ENCODE results near the gene ATRNL1. TPM values are rescaled to one million over a fixed set of nuclear protein-coding genes. Genes with fewer than 3 reads are reported as not detected.

ATRNL1 gene
- total RNA-seq, 1 experiment from 2014 or later = 28.7 TPM

DNA sequence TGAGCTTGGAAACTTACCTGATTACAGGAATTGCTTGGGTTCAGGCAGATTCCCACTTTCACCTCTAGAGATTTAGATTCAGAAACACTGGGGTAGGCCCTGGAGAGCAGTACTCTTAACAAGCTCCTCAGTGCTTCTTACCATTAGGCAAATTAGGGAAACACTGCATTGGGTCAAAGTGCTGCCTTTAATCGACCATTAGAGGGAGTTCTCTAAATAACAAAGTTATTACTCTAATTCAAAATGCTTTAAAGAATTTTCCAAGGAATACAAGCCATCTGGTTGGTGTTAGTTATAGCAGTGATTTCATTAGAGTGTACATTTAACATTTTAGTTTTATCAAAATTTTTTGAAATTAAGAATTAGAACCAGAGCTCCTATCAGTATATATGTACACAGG lies 855.3 kb downstream of the ATRNL1 start:
- H3K27ac Mint-ChIP-seq = no peak overlapping the region
- no peak overlapping the region for H3K4me3 Mint-ChIP-seq
- peaks cover 39% of the 10 kb centered on the region for H3K4me1 Mint-ChIP-seq
- no peaks in the 10 kb centered on the region for H3K9me3 Mint-ChIP-seq
- no peaks in the 10 kb centered on the region for H3K27me3 Mint-ChIP-seq (ENCODE audit: low read depth)
- DNase-seq (ENCODE audit: low spot score) (no peak), ATAC-seq (peak; percentile 94)
- ChIA-PET CTCF (interaction anchor here (0.7 to 2.0 kb wide), 18 partner anchors 8 to 435 kb away, joined by 3 to 8 read pairs (median 3); partner anchors contain the start of gene GFRA1), POLR2A (no interaction called here)
- TF ChIP-seq, protein P1, sequence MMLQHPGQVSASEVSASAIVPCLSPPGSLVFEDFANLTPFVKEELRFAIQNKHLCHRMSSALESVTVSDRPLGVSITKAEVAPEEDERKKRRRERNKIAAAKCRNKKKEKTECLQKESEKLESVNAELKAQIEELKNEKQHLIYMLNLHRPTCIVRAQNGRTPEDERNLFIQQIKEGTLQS (CRISPR knock-in tag; conservative IDR thresholded peaks at IDR 0.05) = no peak
- no peak for TF ChIP-seq CBFB (CRISPR knock-in tag; IDR thresholded peaks at IDR 0.05; ENCODE audit: low read depth)
- no peak for TF ChIP-seq GTF2I (CRISPR knock-in tag; conservative IDR thresholded peaks at IDR 0.05)
- TF ChIP-seq PREB (CRISPR knock-in tag; IDR thresholded peaks at IDR 0.05; ENCODE audit: borderline replicate concordance) = no peak
- no peak for TF ChIP-seq IRF1 (CRISPR knock-in tag; IDR thresholded peaks at IDR 0.05)
- TF ChIP-seq, protein P2, sequence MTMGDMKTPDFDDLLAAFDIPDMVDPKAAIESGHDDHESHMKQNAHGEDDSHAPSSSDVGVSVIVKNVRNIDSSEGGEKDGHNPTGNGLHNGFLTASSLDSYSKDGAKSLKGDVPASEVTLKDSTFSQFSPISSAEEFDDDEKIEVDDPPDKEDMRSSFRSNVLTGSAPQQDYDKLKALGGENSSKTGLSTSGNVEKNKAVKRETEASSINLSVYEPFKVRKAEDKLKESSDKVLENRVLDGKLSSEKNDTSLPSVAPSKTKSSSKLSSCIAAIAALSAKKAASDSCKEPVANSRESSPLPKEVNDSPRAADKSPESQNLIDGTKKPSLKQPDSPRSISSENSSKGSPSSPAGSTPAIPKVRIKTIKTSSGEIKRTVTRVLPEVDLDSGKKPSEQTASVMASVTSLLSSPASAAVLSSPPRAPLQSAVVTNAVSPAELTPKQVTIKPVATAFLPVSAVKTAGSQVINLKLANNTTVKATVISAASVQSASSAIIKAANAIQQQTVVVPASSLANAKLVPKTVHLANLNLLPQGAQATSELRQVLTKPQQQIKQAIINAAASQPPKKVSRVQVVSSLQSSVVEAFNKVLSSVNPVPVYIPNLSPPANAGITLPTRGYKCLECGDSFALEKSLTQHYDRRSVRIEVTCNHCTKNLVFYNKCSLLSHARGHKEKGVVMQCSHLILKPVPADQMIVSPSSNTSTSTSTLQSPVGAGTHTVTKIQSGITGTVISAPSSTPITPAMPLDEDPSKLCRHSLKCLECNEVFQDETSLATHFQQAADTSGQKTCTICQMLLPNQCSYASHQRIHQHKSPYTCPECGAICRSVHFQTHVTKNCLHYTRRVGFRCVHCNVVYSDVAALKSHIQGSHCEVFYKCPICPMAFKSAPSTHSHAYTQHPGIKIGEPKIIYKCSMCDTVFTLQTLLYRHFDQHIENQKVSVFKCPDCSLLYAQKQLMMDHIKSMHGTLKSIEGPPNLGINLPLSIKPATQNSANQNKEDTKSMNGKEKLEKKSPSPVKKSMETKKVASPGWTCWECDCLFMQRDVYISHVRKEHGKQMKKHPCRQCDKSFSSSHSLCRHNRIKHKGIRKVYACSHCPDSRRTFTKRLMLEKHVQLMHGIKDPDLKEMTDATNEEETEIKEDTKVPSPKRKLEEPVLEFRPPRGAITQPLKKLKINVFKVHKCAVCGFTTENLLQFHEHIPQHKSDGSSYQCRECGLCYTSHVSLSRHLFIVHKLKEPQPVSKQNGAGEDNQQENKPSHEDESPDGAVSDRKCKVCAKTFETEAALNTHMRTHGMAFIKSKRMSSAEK (CRISPR knock-in tag; IDR thresholded peaks at IDR 0.05; ENCODE audit: borderline replicate concordance) = no peak
- no peak for TF ChIP-seq ZNF281 (CRISPR knock-in tag; IDR thresholded peaks at IDR 0.05)
- no peak for TF ChIP-seq ZNF138 (CRISPR knock-in tag; conservative IDR thresholded peaks at IDR 0.05)
- no peak for TF ChIP-seq CDX4 (CRISPR knock-in tag; IDR thresholded peaks at IDR 0.05; ENCODE audit: borderline replicate concordance)
- no peak for TF ChIP-seq GABPB1 (CRISPR knock-in tag; IDR thresholded peaks at IDR 0.05)
- no peak for TF ChIP-seq RELA (CRISPR knock-in tag; IDR thresholded peaks at IDR 0.05; ENCODE audit: borderline replicate concordance)
- TF ChIP-seq OVOL2 (CRISPR knock-in tag; IDR thresholded peaks at IDR 0.05; ENCODE audit: borderline replicate concordance) = no peak
- no peak for TF ChIP-seq RORB (CRISPR knock-in tag; IDR thresholded peaks at IDR 0.05)
- TF ChIP-seq, protein P3, sequence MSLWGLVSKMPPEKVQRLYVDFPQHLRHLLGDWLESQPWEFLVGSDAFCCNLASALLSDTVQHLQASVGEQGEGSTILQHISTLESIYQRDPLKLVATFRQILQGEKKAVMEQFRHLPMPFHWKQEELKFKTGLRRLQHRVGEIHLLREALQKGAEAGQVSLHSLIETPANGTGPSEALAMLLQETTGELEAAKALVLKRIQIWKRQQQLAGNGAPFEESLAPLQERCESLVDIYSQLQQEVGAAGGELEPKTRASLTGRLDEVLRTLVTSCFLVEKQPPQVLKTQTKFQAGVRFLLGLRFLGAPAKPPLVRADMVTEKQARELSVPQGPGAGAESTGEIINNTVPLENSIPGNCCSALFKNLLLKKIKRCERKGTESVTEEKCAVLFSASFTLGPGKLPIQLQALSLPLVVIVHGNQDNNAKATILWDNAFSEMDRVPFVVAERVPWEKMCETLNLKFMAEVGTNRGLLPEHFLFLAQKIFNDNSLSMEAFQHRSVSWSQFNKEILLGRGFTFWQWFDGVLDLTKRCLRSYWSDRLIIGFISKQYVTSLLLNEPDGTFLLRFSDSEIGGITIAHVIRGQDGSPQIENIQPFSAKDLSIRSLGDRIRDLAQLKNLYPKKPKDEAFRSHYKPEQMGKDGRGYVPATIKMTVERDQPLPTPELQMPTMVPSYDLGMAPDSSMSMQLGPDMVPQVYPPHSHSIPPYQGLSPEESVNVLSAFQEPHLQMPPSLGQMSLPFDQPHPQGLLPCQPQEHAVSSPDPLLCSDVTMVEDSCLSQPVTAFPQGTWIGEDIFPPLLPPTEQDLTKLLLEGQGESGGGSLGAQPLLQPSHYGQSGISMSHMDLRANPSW (CRISPR knock-in tag; conservative IDR thresholded peaks at IDR 0.05; ENCODE audit: low read depth) = no peak
- TF ChIP-seq, protein P4, sequence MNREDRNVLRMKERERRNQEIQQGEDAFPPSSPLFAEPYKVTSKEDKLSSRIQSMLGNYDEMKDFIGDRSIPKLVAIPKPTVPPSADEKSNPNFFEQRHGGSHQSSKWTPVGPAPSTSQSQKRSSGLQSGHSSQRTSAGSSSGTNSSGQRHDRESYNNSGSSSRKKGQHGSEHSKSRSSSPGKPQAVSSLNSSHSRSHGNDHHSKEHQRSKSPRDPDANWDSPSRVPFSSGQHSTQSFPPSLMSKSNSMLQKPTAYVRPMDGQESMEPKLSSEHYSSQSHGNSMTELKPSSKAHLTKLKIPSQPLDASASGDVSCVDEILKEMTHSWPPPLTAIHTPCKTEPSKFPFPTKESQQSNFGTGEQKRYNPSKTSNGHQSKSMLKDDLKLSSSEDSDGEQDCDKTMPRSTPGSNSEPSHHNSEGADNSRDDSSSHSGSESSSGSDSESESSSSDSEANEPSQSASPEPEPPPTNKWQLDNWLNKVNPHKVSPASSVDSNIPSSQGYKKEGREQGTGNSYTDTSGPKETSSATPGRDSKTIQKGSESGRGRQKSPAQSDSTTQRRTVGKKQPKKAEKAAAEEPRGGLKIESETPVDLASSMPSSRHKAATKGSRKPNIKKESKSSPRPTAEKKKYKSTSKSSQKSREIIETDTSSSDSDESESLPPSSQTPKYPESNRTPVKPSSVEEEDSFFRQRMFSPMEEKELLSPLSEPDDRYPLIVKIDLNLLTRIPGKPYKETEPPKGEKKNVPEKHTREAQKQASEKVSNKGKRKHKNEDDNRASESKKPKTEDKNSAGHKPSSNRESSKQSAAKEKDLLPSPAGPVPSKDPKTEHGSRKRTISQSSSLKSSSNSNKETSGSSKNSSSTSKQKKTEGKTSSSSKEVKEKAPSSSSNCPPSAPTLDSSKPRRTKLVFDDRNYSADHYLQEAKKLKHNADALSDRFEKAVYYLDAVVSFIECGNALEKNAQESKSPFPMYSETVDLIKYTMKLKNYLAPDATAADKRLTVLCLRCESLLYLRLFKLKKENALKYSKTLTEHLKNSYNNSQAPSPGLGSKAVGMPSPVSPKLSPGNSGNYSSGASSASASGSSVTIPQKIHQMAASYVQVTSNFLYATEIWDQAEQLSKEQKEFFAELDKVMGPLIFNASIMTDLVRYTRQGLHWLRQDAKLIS (CRISPR knock-in tag; IDR thresholded peaks at IDR 0.05; ENCODE audit: borderline replicate concordance) = no peak
- no peaks in the 10 kb centered on the region for H3K36me3 Mint-ChIP-seq
